Measurements from ENCODE around the gene SLC39A11.
A peak's percentile ranks its signal among the peaks of the same experiment; 100 is the strongest.
"Not testable (repeated sequence)": the region's sequence is repeated elsewhere in the genome, so short reads cannot be mapped to it uniquely, and the experiment has no call there.

The SLC39A11 gene

GRCh38 chr17:72950242-72950931 is 142.1 kb downstream of the SLC39A11 start:
- no peak for DNase-seq (ENCODE audit: low read depth in 2 of 2)

DNA sequence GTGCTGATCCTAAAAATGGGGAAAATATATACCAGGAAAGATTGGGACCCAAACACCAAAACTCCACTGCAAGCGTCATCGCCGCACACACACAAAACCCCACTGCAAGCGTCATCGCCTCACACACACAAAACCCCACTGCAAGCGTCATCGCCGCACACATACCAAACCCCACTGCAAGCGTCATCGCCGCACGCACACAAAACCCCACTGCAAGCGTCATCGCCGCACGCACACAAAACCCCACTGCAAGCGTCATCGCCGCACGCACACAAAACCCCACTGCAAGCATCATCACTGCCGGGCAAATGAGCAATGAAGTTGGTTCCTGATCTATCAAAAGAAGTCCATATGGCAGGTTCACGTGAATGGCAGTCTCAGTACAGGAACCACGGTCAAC is 144.4 kb downstream of the SLC39A11 start:
- DNase-seq (ENCODE audit: low read depth in 2 of 2) = no peak

DNA sequence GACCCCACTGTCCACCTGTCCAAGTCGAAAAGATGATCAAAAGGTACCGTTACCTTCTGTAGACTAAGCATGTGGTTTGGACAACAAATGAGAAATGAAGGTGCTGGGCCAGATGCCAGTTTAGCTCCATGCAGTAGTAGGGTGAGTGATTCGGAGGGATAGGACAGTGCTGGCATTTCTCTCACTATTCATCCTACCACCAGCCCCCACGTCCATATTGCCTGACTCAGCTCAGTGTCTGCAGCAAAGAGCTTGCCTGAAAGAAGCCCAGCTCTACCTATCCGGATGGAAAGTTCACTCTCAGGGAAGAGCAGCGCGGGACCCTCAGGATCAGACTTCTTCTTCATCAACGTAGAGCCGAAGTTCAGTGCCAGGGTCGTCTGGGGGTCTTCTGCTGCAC is 145.0 kb downstream of the SLC39A11 start:
- DNase-seq (ENCODE audit: low read depth in 2 of 2) = no peak

- DNase-seq (ENCODE audit: low read depth in 2 of 2) = no peak
These were observed 145.8 kb downstream of the SLC39A11 start for GRCh38 chr17:72946696-72947095.

GRCh38 chr17:72946156-72946555 is 146.3 kb downstream of the SLC39A11 start:
- no peak for DNase-seq (ENCODE audit: low read depth in 2 of 2)

GRCh38 chr17:72945473-72945872 is 147.0 kb downstream of the SLC39A11 start:
- DNase-seq (ENCODE audit: low read depth in 2 of 2) = no peak

GRCh38 chr17:72943826-72944689 is 148.4 kb downstream of the SLC39A11 start:
- no peak for DNase-seq (ENCODE audit: low read depth in 2 of 2)

DNA sequence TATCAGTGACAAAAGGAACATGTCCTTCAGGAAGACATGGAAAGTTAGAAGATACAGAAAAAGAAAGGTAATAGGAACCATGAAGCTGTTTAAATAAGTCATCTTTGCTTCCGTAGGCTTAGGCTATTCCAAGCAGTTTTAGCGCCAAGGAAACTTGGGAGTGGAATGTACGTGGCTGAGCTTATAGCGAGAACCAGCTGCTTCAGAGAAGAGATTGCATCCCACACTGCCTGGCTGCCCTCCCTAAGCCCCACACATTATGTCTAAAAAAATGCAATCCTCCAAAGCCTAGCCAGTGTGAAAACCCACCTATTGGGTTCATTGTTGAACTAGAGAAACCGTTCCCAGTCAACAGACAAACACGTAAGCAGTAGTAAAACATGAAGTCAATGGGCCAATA is 149.9 kb downstream of the SLC39A11 start:
- peak; percentile 14 to 15 for DNase-seq (ENCODE audit: low read depth in 2 of 2)

DNA sequence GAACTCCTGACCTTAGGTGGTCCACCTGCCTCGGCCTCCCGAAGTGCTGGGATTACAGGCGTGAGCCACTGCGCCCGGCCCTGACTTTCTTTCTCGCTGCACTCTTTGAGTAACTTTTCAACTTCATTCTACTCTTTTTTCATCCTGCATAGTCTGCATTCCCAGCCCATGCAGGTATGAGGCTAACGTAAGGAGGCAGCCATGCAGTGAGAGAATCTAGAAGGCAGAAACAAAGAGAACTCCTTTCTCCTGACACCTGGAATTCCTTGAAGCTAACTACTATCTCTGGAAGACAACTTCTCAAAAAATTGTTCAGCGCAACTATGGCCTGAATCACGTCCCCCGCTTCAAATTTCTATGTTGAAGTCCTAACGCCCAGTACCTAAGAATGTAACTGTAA is 152.0 kb downstream of the SLC39A11 start:
- no peak for DNase-seq (ENCODE audit: low read depth in 2 of 2)

- DNase-seq (ENCODE audit: low read depth in 2 of 2) = no peak
These were observed 154.0 kb downstream of the SLC39A11 start for GRCh38 chr17:72938482-72938881.

DNA sequence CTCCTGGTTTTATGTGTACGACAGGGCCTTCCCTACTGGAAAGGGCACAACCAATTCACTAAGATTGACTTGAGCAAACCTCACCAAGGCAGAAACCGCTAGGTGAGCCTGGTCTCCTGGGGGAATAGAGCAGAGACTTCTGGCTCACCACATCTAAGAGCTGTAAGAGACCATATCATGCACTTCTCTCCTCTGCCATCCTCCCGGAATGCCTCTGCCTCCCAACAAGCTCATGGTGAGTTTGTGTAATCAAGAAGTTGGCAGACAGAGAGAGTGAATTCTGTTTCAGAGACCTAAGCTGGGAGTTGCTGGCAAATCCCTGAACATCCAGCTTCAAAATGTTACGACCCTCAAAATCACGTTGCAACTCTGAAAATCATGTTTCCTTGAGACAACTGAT is 154.8 kb downstream of the SLC39A11 start:
- no peak for DNase-seq (ENCODE audit: low read depth in 2 of 2)

GRCh38 chr17:72937254-72937653 is 155.2 kb downstream of the SLC39A11 start:
- DNase-seq (ENCODE audit: low read depth in 2 of 2) = not testable (repeated sequence)

DNA sequence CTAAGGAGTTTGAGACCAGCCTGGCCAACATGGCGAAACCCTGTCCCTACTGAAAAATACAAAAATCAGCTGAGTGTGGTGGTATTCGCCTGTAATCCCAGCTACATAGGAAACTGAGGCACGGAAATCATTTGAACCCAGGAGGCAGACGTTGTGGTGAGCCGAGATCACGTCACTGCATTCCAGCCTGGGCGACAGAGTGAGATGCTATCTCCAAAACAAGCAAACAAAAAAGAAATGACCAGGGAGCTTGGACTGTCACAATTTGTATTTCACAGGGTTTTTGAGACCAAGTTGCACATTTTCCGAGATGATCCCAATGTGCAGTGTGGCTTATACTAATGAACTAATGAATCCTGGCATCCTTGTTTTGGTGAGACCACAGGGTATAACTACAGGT is 156.5 kb downstream of the SLC39A11 start:
- DNase-seq (ENCODE audit: low read depth in 2 of 2) = no peak

DNA sequence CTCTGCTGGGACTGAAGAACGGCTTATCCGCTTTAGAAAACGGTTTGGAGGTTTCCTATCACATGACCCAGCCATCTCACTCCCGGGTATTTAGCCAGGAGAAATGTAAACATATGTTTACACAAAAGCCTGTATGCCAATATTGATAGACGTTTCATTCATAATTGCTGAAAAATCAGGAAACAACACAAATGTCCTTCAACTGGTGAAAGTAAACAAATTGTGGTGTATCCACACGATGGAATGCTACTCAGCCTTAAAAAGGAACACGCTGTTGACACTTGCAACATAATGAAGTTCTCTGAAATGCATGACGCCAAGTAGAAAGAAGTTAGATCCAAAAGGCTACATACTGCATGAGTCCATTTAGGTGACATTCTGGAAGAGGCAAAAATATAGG is 157.6 kb downstream of the SLC39A11 start:
- DNase-seq (ENCODE audit: low read depth in 2 of 2) = no peak

GRCh38 chr17:72931635-72932034 is 160.9 kb downstream of the SLC39A11 start:
- DNase-seq (ENCODE audit: low read depth in 2 of 2) = no peak

DNA sequence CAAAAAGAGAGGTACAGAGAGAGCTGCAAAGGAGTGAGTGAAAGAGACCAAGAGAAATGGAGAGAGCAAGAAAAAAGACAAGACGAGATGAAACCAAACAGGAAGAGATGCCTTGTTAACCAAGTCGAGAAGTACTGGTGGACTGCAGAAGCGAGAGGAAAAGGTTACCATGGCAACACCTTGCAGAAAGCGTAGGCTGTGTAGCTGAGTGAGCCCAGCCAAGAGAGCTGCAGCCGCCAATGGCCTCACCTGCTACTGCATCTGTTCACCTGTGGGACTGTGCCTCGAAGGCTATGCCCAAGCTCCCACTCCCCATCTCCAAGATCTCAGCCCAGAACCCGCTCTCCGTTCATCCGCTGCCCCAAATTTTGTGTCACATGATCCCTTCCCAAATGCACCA is 161.3 kb downstream of the SLC39A11 start:
- no peak for DNase-seq (ENCODE audit: low read depth in 2 of 2)

GRCh38 chr17:72930031-72930430 is 162.5 kb downstream of the SLC39A11 start:
- no peak for DNase-seq (ENCODE audit: low read depth in 2 of 2)

DNA sequence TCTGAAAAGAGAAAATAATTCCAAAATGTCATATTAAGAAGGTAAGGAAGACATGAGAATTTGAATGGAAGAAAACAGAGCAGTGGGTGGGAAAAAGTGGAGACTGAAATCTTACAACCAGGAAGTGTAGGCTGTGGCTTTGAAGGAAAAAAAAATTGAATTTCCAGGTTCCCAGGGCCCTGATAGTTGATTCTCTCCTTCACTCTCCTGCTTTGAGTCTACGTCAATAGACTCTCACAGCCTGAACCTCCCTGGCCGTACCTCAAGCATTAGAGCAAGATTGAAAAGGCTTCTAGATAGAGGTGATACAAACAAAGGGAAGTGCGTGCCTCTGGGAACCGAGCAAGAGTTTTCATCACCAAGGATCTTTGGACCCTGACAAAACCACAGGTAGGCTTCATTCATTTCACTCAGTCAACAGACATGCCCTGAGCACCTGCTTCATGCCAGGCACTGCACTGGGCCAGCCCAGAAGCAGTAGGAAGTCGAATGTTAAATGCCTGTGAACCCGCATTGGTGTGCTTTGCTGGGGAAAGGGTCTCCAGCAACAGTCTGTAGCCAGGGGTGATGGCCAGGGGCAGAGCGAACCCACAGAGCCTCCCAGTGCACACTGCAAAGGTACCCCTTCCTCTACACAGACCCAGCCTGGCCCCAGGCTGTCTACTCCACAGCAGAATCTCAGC is 163.9 kb downstream of the SLC39A11 start:
- no peak for DNase-seq (ENCODE audit: low read depth in 2 of 2)

DNA sequence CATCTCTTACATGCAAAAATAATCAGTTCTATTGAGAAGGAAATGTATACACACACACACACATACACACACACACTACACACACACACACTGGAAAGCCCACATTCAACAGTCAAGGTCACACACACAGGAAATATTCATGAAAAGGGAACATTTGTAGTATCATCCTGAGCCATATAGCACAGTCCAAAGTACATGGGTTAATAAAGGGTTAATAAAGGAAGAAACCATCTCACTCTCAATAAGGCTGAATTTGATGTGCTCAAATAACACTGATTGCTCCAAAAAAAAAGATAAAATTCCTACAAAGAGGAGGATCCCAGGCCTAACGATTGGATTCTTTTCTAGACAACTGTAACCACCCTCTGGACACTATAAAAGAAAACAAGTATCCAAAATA is 164.7 kb downstream of the SLC39A11 start:
- DNase-seq (ENCODE audit: low read depth in 2 of 2) = no peak

- DNase-seq (ENCODE audit: low read depth in 2 of 2) = no peak
These were observed 165.3 kb downstream of the SLC39A11 start for GRCh38 chr17:72927146-72927545.

DNA sequence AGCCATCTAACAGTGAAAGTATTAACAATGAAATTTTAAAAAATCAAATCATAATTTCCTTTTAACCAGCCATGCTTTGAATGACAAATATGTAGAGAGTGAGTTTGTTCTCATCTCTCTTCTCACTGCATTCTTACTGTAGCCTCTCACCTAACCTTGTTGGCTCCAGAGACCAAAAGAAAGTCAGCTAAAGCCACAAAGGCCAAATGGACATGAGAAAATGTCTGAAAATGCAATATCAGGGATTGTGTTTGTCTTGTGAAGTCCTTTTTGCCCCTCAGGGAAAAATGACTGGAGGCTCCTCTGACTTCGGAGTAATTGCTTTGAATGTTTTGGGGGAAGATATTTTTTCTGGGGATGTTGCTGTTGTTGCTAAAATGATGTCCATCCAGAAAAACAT is 166.3 kb downstream of the SLC39A11 start:
- no peak for DNase-seq (ENCODE audit: low read depth in 2 of 2)

DNA sequence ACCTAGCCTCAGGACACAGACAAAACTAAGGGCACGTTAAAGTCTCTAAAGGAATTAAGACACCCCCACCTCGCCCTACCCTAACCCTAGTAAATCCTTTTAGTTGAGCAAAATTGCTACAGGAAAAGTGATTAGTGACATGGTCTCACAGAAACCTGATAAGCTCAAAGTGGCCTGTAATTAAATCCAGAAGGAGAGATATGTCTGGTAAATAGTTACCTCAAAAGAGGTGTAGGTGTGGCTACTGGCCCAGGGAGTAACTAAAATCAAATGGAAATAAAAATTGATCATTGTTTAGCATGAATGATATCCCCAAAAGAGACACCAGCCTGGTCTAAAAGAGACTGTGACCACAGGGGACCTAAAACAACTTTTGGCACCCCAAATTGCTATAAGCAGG is 168.3 kb downstream of the SLC39A11 start:
- no peak for DNase-seq (ENCODE audit: low read depth in 2 of 2)

DNA sequence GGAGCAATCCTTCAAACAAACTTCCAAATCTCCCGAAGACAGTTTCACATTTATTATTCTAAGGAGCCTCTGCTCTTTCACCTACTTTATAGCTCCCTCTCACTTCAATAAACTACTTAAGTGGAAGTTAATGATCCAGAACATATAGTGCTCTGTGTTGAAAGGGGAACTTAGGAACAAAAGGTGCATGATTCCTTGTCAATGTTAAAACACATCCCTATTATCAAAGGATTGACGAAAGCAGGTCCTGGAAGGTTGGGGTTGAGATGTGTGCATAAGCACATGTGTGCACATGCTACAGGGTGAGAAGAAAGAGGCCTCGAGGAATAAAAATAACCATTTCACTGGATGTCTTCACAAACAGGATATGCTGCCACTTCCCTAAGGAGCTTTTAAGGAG is 170.3 kb downstream of the SLC39A11 start:
- no peak for DNase-seq (ENCODE audit: low read depth in 2 of 2)
